Measurements from ENCODE around the gene CCNL2. TPM values are rescaled to one million over a fixed set of nuclear protein-coding genes. Genes with fewer than 3 reads are reported as not detected.
A peak's percentile ranks its signal among the peaks of the same experiment; 100 is the strongest.

The CCNL2 gene
- total and polyA plus RNA-seq, 2 experiments from 2014 or later: 115 to 146 TPM

GRCh38 chr1:1373051-1373814, 25.9 kb downstream of the CCNL2 start (continued):
- TF ChIP-seq ZNF462 (CRISPR knock-in tag; IDR thresholded peaks at IDR 0.05) (no peak), STAT1 (IDR thresholded peaks at IDR 0.05; ENCODE audit: unreplicated experiment) (no peak), CREB1 (CRISPR knock-in tag; IDR thresholded peaks at IDR 0.05; ENCODE audit: low read depth) (no peak), EZH2 (IDR thresholded peaks at IDR 0.05; ENCODE audit: low read depth, unreplicated experiment) (no peak)

DNA sequence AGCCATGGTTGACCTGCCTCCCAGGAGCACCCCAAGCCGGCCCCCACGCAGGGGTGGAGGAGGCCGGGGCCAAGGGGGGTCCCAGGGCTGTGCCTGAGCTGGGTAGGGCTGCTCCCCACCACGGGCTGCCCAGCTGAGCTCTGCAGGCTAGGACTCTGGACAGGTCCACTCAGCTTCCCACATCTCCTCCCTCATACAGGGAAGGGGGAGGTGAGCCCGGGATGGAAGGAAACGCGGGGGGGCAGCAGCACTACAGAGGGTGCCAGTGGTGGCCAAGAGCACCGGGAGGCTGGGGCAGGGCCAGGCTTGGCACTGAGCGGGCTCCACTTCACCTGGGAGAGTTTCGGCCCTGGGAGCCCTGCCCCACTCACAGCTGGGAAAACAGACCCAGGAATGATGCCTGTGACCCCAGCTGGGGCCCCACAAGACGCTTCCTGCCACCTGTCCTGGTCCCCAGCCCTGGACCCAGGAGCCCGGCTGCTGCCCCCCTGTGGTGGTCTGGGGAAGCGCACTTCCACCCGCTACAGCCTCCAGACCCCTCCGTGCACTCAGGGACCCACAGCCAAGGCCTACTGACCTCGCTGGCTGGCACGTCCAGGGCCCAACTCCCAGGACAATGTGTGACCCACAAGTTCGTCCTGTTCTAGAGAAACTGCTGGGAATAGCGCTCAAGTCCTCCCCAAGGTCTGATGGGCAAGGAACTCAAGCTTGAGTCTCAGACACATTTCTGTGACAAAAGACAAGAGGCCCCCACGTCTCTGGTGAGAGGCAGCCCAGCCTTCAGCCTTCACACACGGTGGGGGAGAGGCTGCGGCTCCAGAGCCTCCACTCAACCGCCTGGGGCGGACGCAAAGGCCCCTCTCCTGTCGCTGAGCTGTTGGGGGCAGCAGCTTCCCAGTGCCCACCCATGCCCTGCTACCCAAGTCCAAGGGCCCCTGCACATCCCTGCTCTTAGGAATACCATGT, 27.1 kb downstream of the CCNL2 start:
- H3K79me2 ChIP-seq (replicated peaks; ENCODE audit: insufficient read depth): peaks cover 21% of the 10 kb centered on the region
- peaks cover 12% of the 10 kb centered on the region for H4K20me1 ChIP-seq (replicated peaks; ENCODE audit: insufficient read depth)
- peak overlapping the region; percentile 83; the same call in 1 of the 2 replicates for H3K27ac ChIP-seq (ENCODE audit: low read depth)
- no peaks in the 10 kb centered on the region for H3K36me3 ChIP-seq (ENCODE audit: insufficient read depth)
- peak overlapping the region; percentile 38; the same call in 1 of the 2 replicates for H3K4me2 ChIP-seq
- peaks cover 22% of the 10 kb centered on the region for H3F3A ChIP-seq (replicated peaks; ENCODE audit: low read depth)
- peak; percentile 86 for DNase-seq (ENCODE audit: low spot score)
- no peak overlapping the region for H3K4me3 ChIP-seq
- H3K4me3 Mint-ChIP-seq: peak overlapping the region; percentile 52; the same call in 2 of the 3 replicates
- H3K27me3 Mint-ChIP-seq (ENCODE audit: insufficient read depth, low read depth, poor library complexity): peaks cover 11% of the 10 kb centered on the region
- H3K27me3 ChIP-seq (ENCODE audit: insufficient read depth): no peaks in the 10 kb centered on the region
- H3K9me3 Mint-ChIP-seq: no peaks in the 10 kb centered on the region; the same call in 1 of the 3 replicates
- peaks cover 7% of the 10 kb centered on the region for H3K4me1 Mint-ChIP-seq
- no peak overlapping the region for H3K27ac Mint-ChIP-seq
- ATAC-seq: peak; percentile 63
- H2AFZ ChIP-seq: no peak overlapping the region
- H3K4me1 ChIP-seq (ENCODE audit: insufficient read depth): peaks cover 9% of the 10 kb centered on the region
- H3K9me2 ChIP-seq (ENCODE audit: insufficient read depth): no peaks in the 10 kb centered on the region
- H3K36me3 Mint-ChIP-seq (ENCODE audit: low read depth): peaks cover 9% of the 10 kb centered on the region; the same call in 2 of the 3 replicates
- no peak for TF ChIP-seq ZNF462 (CRISPR knock-in tag; IDR thresholded peaks at IDR 0.05)
